ENCODE data around the gene TLN1.

Gene TLN1

GRCh38 chr9:35732185-35732799, at the start of gene TLN1, which contains the start of gene CREB3:
TSS of gene TLN1 (minus strand) at chr9:35732195. CDS start at chr9:35725694, 6,501 bp downstream.
TSS of gene CREB3 (plus strand) at chr9:35732666. CDS start at chr9:35732773, 107 bp downstream.
- H3K9ac ChIP-seq = peak within 1 kb of the TSS; percentile 76

GRCh38 chr9:35781066-35781465, 49.1 kb upstream of the TLN1 start:
- H3K9ac ChIP-seq = no peak overlapping the region
- H3K4me3 ChIP-seq (ENCODE audit: low read depth, low read length) = no peak overlapping the region

More at GRCh38 chr9:35732185-35732799, at the start of gene TLN1, which contains the start of gene CREB3:
- peaks cover 17% of the 10 kb centered on the region for H3K4me1 ChIP-seq
- no peak for TF ChIP-seq CTCF (IDR thresholded peaks at IDR 0.05)
- H3K9me3 ChIP-seq (ENCODE audit: control insufficient read depth, low read length) = no peaks in the 10 kb centered on the region
- no peaks in the 10 kb centered on the region for H3K27me3 ChIP-seq (ENCODE audit: control insufficient read depth, insufficient read depth, low read length)
- peak within 1 kb of the TSS; percentile 82 for H3K27ac ChIP-seq
- no peaks in the 10 kb centered on the region for H3K36me3 ChIP-seq (ENCODE audit: control insufficient read depth, insufficient read depth, low read length)
- peaks cover 12% of the 10 kb centered on the region for H3K79me2 ChIP-seq
- H3K4me3 ChIP-seq (ENCODE audit: low read depth, low read length) = peak within 1 kb of the TSS; percentile 87
- H3K4me2 ChIP-seq (ENCODE audit: low read length) = peak within 1 kb of the TSS; percentile 92
- H2AFZ ChIP-seq = peak within 1 kb of the TSS; percentile 79

GRCh38 chr9:35778496-35778895, 46.5 kb upstream of the TLN1 start:
- Histone ChIP-seq H3K4me2 (ENCODE audit: low read length) (no peak overlapping the region), H3K27ac (no peak overlapping the region), H3K4me1 (no peaks in the 10 kb centered on the region), H3K27me3 (ENCODE audit: control insufficient read depth, insufficient read depth, low read length) (no peaks in the 10 kb centered on the region), H3K4me3 (ENCODE audit: low read depth, low read length) (no peak overlapping the region), H3K79me2 (no peaks in the 10 kb centered on the region), H2AFZ (no peak overlapping the region), H3K36me3 (ENCODE audit: control insufficient read depth, insufficient read depth, low read length) (no peaks in the 10 kb centered on the region), H3K9ac (no peak overlapping the region), H3K9me3 (ENCODE audit: control insufficient read depth, low read length) (no peaks in the 10 kb centered on the region)
- no peak for TF ChIP-seq CTCF (IDR thresholded peaks at IDR 0.05)

More at GRCh38 chr9:35781066-35781465, 49.1 kb upstream of the TLN1 start:
- no peaks in the 10 kb centered on the region for H3K79me2 ChIP-seq
- H3K9me3 ChIP-seq (ENCODE audit: control insufficient read depth, low read length) = no peaks in the 10 kb centered on the region
- no peak for TF ChIP-seq CTCF (IDR thresholded peaks at IDR 0.05)
- no peak overlapping the region for H2AFZ ChIP-seq
- no peak overlapping the region for H3K4me2 ChIP-seq (ENCODE audit: low read length)
- H3K36me3 ChIP-seq (ENCODE audit: control insufficient read depth, insufficient read depth, low read length) = no peaks in the 10 kb centered on the region
- no peaks in the 10 kb centered on the region for H3K27me3 ChIP-seq (ENCODE audit: control insufficient read depth, insufficient read depth, low read length)
- no peaks in the 10 kb centered on the region for H3K4me1 ChIP-seq
- no peak overlapping the region for H3K27ac ChIP-seq

GRCh38 chr9:35776018-35776417, 44.0 kb upstream of the TLN1 start:
- Histone ChIP-seq H3K27me3 (ENCODE audit: control insufficient read depth, insufficient read depth, low read length) (no peaks in the 10 kb centered on the region), H3K27ac (no peak overlapping the region), H3K36me3 (ENCODE audit: control insufficient read depth, insufficient read depth, low read length) (no peaks in the 10 kb centered on the region), H3K4me2 (ENCODE audit: low read length) (no peak overlapping the region), H3K9me3 (ENCODE audit: control insufficient read depth, low read length) (no peaks in the 10 kb centered on the region), H3K9ac (no peak overlapping the region), H3K4me1 (peaks cover 2% of the 10 kb centered on the region), H3K4me3 (ENCODE audit: low read depth, low read length) (no peak overlapping the region), H3K79me2 (no peaks in the 10 kb centered on the region), H2AFZ (no peak overlapping the region)
- TF ChIP-seq CTCF (IDR thresholded peaks at IDR 0.05) = no peak
